Vagina (tissue), 2 donors: ENCODE results near the gene LZTFL1. TPM values are rescaled to one million over a fixed set of nuclear protein-coding genes. Genes with fewer than 3 reads are reported as not detected.

Experiments
- DNase-seq, 2 donors: peaks; one replicate each; pipeline ENCODE4 v3.0.0-alpha.2; 2017; ENCODE audit errors: extremely low spot score in 2 of 2
- H3K27ac ChIP-seq: fragments of 200-600 bp; sonication (generic); one replicate; pipeline ENCODE4 v1.5.1; 2019
- H3K27me3 ChIP-seq: fragments of 200-600 bp; sonication (generic); one replicate; pipeline ENCODE4 v1.5.1; 2019
- H3K36me3 ChIP-seq, 2 donors: fragments of 200-600 bp; sonication (generic); one replicate each; pipeline ENCODE4 v1.5.1; 2017 to 2019
- H3K4me1 ChIP-seq: fragments of 200-600 bp; sonication (generic); one replicate; pipeline ENCODE4 v1.5.1; 2019
- H3K4me3 ChIP-seq, 2 donors: fragments of 200-600 bp; sonication (generic); 1 replicate in 1 of 2; 2 replicates in 1 of 2; pipeline ENCODE4 v1.5.1; 2016 to 2019
- H3K9me3 ChIP-seq: fragments of 200-600 bp; sonication (generic); one replicate; pipeline ENCODE4 v1.5.1; 2019
- POLR2A ChIP-seq, 2 donors: fragments of 450-650 bp; IDR thresholded peaks; one replicate each; pipeline ENCODE4 v1.6.1; 2017; ENCODE audit warnings: antibody characterized with exemption in 2 of 2, mild to moderate bottlenecking in 2 of 2, moderate library complexity in 2 of 2
- POLR2AphosphoS5 ChIP-seq, 2 donors: sonication (generic); formaldehyde crosslinking; IDR thresholded peaks; one replicate each; pipeline ENCODE4 v1.9.0; 2017; ENCODE audit warnings: antibody characterized with exemption in 2 of 2, mild to moderate bottlenecking in 2 of 2, low read depth in 1 of 2; ENCODE audit not compliant: insufficient read depth in 1 of 2
- intact Hi-C: fragments of 100-400 bp; cut with DNase I; formaldehyde crosslinking; loops from one replicate; pipeline ENCODE4 v1.15.1; 2023
- total RNA-seq: library from RNA; depleted of rRNA; stranded (reverse); fragments of >200 nt; gene quantifications from one replicate; pipeline ENCODE4 v1.2.3, GENCODE V29; 2016
- TF ChIP-seq, protein P1 (sequence below), 3 experiments: fragments of 450-650 bp in 2 of 3; fragments of 200-600 bp in 1 of 3; sonication (generic) in 1 of 3; IDR thresholded peaks; one replicate each; pipeline ENCODE4 v1.5.1; 2017 to 2019; ENCODE audit warnings: antibody characterized with exemption in 3 of 3, mild to moderate bottlenecking in 2 of 3, moderate library complexity in 2 of 3

LZTFL1 gene
- total RNA-seq, 1 donor from 2014 or later: 9.1 TPM

DNA sequence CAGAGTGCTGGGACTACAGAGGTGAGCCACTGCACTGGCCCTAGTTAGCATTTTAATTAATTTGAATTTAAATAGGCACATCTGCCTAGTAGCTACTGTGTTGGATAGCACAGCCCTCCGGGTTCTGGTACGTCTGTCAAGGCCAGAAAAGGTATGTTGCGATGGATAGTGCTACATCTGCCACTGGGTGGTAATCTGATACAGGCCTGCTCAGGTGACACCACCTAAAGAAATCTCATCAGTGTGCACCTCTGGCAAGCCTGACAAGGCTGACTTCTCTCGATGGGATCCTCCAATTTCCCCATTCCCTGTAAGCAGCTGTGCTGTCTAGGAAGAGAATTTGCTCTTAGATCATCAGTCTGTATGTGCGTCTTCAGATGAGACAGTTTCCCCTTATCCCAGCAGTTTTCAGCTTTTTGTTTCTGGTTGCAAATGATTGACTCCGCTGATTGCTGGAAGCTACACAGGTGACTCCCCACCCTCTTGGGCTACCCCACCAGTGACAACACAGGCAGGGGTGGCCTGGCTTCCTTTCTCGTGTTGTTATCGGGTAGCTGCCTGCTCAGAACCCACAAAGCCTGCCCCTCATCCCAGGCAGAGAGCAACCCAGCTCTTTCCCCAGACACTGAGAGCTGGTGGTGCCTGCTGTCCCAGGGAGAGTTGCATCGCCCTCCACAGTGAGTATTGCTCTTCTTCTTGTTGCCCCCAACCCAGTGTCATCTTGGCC, 44.2 kb upstream of the LZTFL1 start, which contains the start of gene CCR9:
Gene CCR9 (plus strand): TSS at position 565 of the 727 bp plus-strand sequence. CDS start 8,391 bp downstream, outside the sequence.
- no peak for DNase-seq
- TF ChIP-seq, protein P1, sequence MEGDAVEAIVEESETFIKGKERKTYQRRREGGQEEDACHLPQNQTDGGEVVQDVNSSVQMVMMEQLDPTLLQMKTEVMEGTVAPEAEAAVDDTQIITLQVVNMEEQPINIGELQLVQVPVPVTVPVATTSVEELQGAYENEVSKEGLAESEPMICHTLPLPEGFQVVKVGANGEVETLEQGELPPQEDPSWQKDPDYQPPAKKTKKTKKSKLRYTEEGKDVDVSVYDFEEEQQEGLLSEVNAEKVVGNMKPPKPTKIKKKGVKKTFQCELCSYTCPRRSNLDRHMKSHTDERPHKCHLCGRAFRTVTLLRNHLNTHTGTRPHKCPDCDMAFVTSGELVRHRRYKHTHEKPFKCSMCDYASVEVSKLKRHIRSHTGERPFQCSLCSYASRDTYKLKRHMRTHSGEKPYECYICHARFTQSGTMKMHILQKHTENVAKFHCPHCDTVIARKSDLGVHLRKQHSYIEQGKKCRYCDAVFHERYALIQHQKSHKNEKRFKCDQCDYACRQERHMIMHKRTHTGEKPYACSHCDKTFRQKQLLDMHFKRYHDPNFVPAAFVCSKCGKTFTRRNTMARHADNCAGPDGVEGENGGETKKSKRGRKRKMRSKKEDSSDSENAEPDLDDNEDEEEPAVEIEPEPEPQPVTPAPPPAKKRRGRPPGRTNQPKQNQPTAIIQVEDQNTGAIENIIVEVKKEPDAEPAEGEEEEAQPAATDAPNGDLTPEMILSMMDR (IDR thresholded peaks at IDR 0.05): no peak
- TF ChIP-seq POLR2A (IDR thresholded peaks at IDR 0.05) (no peak), POLR2AphosphoS5 (IDR thresholded peaks at IDR 0.05; ENCODE audit: insufficient read depth in 1 of 2, low read depth in 1 of 2) (no peak)
- no peaks in the 10 kb centered on the region for H3K27me3 ChIP-seq
- no peak within 1 kb of the TSS for H3K27ac ChIP-seq
- H3K4me3 ChIP-seq: no peak within 1 kb of the TSS
- H3K36me3 ChIP-seq: no peaks in the 10 kb centered on the region
- peaks cover 5% of the 10 kb centered on the region for H3K4me1 ChIP-seq
- no peaks in the 10 kb centered on the region for H3K9me3 ChIP-seq
- intact Hi-C loops: no loop called here

- Histone ChIP-seq H3K27me3 (no peaks in the 10 kb centered on the region), H3K4me1 (peaks cover 7% of the 10 kb centered on the region), H3K9me3 (no peaks in the 10 kb centered on the region), H3K36me3 (no peaks in the 10 kb centered on the region), H3K4me3 (no peak overlapping the region), H3K27ac (no peak overlapping the region)
- no peak for TF ChIP-seq POLR2A (IDR thresholded peaks at IDR 0.05)
- no peak for TF ChIP-seq POLR2AphosphoS5 (IDR thresholded peaks at IDR 0.05; ENCODE audit: insufficient read depth in 1 of 2, low read depth in 1 of 2)
- TF ChIP-seq, protein P1 (IDR thresholded peaks at IDR 0.05): no peak
- intact Hi-C loops: no loop called here
- no peak for DNase-seq
Measured at GRCh38 chr3:45884368-45885201, 42.7 kb upstream of the LZTFL1 start.

DNA sequence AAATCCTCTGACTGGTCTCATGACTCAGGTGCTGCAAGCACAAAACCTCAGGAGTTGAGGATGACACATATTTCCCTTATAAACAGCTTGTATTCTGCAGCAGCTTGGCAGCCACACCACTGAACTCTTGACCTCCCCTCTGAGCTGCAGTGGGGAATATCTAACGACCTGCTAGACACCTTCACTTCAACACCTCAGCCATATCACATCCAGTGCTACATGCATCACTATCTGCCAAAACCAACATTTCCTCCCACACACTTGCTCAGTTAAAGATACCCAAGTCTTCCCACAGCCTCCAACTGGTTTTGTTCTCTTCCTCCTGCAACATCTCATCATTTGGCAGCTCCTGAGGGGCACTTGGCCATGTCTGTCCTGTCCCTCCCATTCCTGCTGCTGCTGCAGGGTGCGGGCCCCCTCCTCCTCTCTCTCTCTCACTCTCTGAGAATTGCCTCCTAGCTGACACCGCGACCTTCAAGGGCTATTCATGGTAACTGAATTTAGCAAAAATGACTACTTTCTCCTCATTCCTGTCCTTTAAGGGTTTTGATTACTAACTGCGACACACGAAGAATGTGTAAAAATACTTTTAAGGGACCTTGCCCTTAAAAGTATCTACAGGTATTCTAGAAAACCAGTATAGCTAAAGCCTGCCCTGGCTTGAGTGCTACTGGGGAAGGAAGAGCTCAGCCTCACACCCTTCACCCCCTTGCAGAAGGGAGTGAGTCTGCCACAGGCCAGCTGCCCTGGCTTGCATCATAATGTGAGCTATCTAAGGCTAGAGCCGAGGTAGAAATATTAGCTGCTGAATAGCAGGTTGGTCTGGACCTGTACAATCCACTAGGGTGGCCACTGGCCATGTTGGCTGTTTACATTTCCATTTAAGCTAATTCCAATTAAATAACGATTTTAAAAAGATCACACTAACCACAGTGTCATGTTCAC, 39.4 kb upstream of the LZTFL1 start:
- no peaks in the 10 kb centered on the region for H3K9me3 ChIP-seq
- H3K4me1 ChIP-seq: peaks cover 7% of the 10 kb centered on the region
- no peak overlapping the region for H3K27ac ChIP-seq
- H3K4me3 ChIP-seq: no peak overlapping the region
- H3K27me3 ChIP-seq: no peaks in the 10 kb centered on the region
- intact Hi-C loops: no loop called here
- no peak for DNase-seq
- H3K36me3 ChIP-seq: no peaks in the 10 kb centered on the region
- TF ChIP-seq POLR2A (IDR thresholded peaks at IDR 0.05) (no peak), POLR2AphosphoS5 (IDR thresholded peaks at IDR 0.05; ENCODE audit: insufficient read depth in 1 of 2, low read depth in 1 of 2) (no peak)
- TF ChIP-seq, protein P1 (IDR thresholded peaks at IDR 0.05): no peak

- Histone ChIP-seq H3K27me3 (no peaks in the 10 kb centered on the region), H3K9me3 (no peaks in the 10 kb centered on the region), H3K4me1 (peaks cover 7% of the 10 kb centered on the region), H3K36me3 (no peaks in the 10 kb centered on the region), H3K27ac (no peak overlapping the region), H3K4me3 (no peak overlapping the region)
- DNase-seq: no peak
- intact Hi-C loops: no loop called here
- no peak for TF ChIP-seq POLR2AphosphoS5 (IDR thresholded peaks at IDR 0.05; ENCODE audit: insufficient read depth in 1 of 2, low read depth in 1 of 2)
- TF ChIP-seq POLR2A (IDR thresholded peaks at IDR 0.05): no peak
Measured at GRCh38 chr3:45880725-45881077, 38.8 kb upstream of the LZTFL1 start.

DNA sequence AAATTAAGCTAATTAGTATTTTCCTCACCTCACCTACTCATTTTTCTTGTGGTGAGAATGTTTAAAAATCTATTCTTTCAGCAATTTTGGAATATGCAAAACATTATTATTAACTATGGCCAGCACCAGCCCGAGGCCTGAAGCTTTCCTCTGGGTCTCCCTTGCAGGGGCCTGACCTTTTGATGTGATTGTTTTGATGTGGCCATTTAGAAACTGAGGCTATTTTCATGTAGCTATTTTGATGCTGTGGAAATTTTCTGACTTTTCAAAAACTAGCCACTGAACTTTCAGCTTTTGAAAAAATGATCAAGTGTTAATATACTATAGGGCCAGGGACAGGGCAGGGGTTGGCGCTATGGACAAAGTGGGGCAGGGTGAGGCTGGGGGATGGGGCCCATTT, 36.2 kb upstream of the LZTFL1 start:
- Histone ChIP-seq H3K27me3 (no peaks in the 10 kb centered on the region), H3K9me3 (no peaks in the 10 kb centered on the region), H3K27ac (no peak overlapping the region), H3K4me1 (peaks cover 7% of the 10 kb centered on the region), H3K4me3 (no peak overlapping the region), H3K36me3 (no peaks in the 10 kb centered on the region)
- DNase-seq: no peak
- TF ChIP-seq, protein P1 (IDR thresholded peaks at IDR 0.05): no peak
- no peak for TF ChIP-seq POLR2A (IDR thresholded peaks at IDR 0.05)
- no peak for TF ChIP-seq POLR2AphosphoS5 (IDR thresholded peaks at IDR 0.05; ENCODE audit: insufficient read depth in 1 of 2, low read depth in 1 of 2)
- intact Hi-C loops: no loop called here
